Measurements from ENCODE around the gene NPR1.
"Not testable (repeated sequence)": the region's sequence is repeated elsewhere in the genome, so short reads cannot be mapped to it uniquely, and the experiment has no call there.

Gene NPR1

GRCh38 chr1:153651771-153652170 is 26.7 kb upstream of the NPR1 start:
- no peak for DNase-seq

- DNase-seq: no peak
Measured at GRCh38 chr1:153652805-153653500, 25.5 kb upstream of the NPR1 start.

GRCh38 chr1:153655333-153655732 is 23.2 kb upstream of the NPR1 start:
- no peak for DNase-seq

GRCh38 chr1:153658400-153659174 is 19.9 kb upstream of the NPR1 start, which contains the start of gene SNAPIN:
TSS of gene SNAPIN (plus strand) at chr1:153658703. CDS start at chr1:153658744, 41 bp downstream.
- peak; percentile 88 for DNase-seq

- no peak for DNase-seq
Measured at GRCh38 chr1:153659175-153659534, 19.3 kb upstream of the NPR1 start.

- no peak for DNase-seq
Measured at GRCh38 chr1:153659656-153660055, 18.8 kb upstream of the NPR1 start.

GRCh38 chr1:153661111-153661708 is 17.3 kb upstream of the NPR1 start:
- no peak for DNase-seq

GRCh38 chr1:153662269-153662668 is 16.2 kb upstream of the NPR1 start:
- no peak for DNase-seq

GRCh38 chr1:153663211-153663610 is 15.3 kb upstream of the NPR1 start:
- DNase-seq: no peak

- no peak for DNase-seq
Measured at GRCh38 chr1:153667439-153667838, 11.0 kb upstream of the NPR1 start.

GRCh38 chr1:153668672-153669071 is 9.8 kb upstream of the NPR1 start:
- DNase-seq: not testable (repeated sequence)

- DNase-seq: no peak
Measured at GRCh38 chr1:153669606-153670005, 8.9 kb upstream of the NPR1 start.

- no peak for DNase-seq
Measured at GRCh38 chr1:153670257-153670858, 8.1 kb upstream of the NPR1 start.

GRCh38 chr1:153670859-153671627 is 7.4 kb upstream of the NPR1 start, which contains the start of gene ILF2:
TSS of gene ILF2 (minus strand) at chr1:153670993. CDS start at chr1:153670922, 71 bp downstream.
- peak; percentile 99 for DNase-seq

GRCh38 chr1:153671628-153672353 is 6.7 kb upstream of the NPR1 start:
- DNase-seq: peak; percentile 60

- DNase-seq: no peak
Measured at GRCh38 chr1:153673511-153673910, 5.0 kb upstream of the NPR1 start.

GRCh38 chr1:153677718-153678518 is 570 bp upstream of the NPR1 start:
- DNase-seq: peak; percentile 44

- DNase-seq: no peak
Measured at GRCh38 chr1:153679337-153680119, 1.0 kb downstream of the NPR1 start.

- no peak for DNase-seq
Measured at GRCh38 chr1:153680120-153680403, 1.6 kb downstream of the NPR1 start.

GRCh38 chr1:153682730-153683129 is 4.2 kb downstream of the NPR1 start:
- no peak for DNase-seq
